ENCODE measurements around the gene MEN1.

MEN1 gene

DNA sequence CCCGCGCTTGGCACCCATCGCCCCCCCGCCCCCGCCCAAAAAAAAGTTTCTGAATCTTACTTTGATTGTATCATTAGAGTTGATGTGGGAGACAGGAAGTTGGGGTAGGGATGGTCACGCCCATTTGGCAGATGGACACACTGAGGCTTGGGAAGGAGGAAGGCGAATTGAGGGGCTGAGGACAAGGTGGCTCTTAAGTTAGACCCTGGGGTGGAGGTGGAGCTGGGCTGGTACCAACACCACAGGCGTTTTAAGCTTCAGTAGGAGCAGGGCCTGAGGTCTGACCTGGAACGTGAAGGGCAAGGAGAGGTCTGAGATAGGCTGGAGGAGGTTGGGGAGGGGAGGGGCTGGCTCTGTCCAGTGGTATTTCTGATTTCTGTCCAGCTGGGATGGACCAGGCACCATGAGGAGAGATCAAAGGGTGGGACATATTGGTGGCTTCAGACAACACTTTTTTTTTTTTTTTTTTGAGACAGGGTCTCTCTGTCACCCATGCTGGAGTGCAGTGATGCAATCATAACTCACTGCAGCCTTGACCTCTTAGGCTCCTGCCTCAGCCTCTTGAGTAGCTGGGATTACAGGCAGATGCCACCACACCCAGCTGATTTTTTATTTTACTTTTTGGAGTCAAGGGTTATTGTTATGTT, 34.9 kb upstream of the MEN1 start:
- DNase-seq: no peak

DNA sequence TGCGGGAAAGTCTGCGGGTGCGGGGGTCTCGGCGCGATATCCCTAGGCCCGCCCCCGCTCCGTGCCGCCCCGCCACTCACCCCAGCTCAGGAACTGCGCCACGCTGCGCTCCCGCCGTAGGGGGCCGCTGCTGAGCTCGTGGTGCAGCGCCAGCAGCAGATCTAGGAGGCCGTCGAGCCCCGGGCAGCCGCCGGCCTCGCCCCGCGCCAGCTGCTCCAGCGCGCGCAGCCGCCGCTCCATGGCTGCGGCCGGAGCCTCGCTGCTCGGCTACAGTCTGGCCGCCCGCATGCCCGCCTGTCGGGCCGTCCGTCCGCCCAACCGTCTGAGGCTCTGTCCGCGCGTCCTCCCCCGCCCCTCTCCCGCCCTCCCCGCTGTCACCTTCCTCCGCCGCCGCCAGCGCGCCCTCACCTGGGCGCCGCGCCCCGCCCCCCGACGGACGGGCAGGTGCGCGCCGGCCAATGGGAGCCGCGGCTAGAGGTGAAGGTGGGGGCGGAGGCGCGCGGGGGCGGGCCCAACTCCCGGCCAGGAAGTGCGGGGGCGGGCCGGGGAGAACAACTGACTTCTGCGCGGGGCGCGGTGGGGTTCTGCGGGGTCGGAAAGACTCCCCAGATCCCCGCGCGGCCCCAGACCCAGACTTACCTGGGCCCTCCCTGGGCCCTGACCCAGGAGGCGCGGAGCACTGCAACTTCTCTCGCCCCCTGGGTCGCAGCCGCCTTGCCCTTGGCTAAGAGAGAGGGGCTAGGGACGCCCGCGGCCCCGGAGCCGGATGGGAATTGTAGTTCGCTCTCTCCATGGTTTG, 34.2 kb upstream of the MEN1 start, which contains the start of gene CDC42BPG:
Gene CDC42BPG, minus strand, starts transcription at position 324 of the 799 bp plus-strand sequence. Its CDS starts 84 bp downstream, at position 240.
- peak; percentile 88 for DNase-seq

DNA sequence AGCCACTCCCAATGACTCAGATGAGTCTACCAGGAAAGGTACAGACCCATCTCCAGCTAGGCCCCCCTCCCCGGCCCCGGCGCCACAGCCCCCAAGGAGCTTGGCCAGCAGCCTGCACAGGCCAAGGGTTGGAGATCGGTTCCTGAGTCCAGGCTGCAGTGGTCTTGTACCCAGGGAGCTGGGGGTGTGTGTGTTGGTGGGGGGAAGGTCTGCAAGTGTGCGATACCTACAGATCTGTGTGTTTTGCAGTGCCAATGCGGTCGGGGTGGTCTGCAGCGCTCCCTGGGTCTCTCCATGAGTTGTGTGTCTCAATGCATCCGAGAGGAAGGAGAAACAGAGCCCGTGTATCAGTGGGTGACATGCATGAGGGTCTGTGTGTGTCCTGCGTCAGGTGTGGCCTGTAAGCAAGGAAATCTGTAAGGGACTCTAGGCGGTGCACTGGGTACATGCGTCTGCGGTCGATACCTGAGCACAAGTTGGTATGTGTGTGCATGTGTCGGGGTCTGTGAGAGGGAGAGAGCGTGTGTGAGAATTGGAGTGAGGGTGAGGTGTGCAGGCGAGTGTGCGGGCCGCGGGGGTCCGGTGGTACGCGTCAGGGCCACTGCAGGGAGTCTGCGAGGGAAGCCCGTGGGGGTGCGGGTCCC, 33.5 kb upstream of the MEN1 start:
- no peak for DNase-seq

DNA sequence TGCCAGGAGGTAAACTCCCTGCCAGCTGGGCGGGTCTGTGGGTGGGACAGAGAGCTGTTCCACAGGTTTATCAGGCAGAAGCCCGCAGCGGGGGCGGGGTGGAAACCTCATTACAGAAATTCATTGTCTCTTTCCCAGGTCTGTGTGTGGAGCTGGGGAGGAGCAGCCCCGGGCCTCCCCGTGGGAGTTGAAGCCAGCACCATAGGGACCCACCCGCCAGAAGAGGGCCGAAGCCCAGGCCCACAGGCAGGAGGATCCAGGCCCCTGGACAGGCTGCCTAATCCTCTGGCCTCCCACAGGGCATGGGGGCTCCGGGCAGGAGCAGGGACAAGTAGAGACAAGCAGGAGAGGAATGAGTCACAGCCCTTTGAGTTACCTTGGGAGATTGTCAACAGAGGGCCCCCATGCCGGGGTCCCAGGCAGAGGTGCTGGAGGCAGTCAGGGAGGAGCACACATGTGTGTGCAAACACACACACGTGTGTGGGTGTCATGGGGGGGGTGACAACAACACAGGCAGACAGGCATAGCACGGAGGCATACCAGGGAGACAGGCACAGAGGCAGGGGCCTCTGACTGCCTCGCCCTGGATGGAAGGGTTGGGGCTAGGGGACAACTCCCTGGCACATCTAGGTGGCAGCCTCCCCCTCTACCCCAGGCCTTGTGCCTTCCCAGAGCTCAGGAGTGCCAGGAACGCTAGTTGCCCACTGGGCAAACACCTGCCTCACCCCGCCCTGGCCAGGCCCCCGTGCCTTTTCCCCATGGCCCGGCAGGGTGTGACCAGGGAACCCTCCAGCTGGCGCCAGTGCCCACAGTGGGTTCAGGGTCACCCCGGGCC, 32.7 kb upstream of the MEN1 start:
- DNase-seq: no peak

DNA sequence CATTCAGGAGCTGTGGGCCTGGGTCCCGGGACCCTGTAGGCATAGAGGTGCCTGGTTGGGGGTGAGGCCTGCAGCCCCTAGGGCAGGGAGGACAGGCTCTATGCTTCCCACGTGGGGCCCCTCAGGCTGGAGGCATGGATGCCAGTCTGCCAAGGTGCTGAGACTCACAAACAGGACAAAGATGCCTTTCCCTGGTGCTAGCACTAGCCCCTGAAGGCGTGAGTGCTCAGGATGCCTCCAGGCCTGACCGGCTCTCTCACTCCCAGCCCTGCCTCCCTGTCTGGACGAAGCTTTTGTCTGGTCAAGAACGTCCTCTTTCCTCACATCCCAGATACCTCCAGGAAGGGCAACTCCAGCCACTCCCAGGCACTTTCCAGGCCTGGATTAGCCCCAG, 32.0 kb upstream of the MEN1 start:
- DNase-seq: no peak

DNA sequence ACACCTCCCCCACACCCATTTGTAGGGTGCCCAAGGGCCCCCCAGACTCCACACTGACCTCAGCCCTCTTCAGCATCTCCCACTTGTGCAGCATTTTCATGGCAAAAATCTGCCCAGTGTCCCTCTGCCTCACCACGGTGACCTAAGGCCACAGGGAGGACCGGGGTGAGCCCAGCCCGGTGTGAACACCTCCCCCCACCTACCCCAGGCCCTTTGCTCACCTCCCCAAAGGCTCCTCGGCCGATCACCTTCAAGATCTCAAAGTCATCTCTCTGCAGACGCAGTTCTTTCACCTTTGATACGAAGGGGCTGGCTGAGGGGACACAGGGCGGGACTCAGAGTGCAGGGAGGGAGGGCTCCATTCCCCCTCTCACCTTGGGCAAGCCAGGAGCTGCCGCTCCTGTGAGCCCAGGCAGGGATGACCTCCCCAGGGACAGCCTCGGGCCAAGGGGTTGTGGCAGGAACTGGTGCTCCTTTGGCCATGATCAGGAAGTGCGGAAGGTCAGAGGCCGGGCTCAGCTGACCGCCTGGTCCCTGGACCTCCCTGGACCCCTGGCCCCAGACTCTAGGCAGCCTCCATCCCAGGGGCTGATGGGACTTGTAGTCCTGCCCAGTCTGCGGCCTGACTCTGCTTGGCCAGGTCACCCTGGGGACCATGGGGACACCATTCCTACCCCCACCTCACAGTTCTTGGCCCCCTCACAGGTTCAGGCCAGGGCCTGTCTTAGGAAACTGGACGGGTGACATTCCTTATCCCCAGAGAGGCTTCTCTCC, 31.4 kb upstream of the MEN1 start:
- no peak for DNase-seq

DNA sequence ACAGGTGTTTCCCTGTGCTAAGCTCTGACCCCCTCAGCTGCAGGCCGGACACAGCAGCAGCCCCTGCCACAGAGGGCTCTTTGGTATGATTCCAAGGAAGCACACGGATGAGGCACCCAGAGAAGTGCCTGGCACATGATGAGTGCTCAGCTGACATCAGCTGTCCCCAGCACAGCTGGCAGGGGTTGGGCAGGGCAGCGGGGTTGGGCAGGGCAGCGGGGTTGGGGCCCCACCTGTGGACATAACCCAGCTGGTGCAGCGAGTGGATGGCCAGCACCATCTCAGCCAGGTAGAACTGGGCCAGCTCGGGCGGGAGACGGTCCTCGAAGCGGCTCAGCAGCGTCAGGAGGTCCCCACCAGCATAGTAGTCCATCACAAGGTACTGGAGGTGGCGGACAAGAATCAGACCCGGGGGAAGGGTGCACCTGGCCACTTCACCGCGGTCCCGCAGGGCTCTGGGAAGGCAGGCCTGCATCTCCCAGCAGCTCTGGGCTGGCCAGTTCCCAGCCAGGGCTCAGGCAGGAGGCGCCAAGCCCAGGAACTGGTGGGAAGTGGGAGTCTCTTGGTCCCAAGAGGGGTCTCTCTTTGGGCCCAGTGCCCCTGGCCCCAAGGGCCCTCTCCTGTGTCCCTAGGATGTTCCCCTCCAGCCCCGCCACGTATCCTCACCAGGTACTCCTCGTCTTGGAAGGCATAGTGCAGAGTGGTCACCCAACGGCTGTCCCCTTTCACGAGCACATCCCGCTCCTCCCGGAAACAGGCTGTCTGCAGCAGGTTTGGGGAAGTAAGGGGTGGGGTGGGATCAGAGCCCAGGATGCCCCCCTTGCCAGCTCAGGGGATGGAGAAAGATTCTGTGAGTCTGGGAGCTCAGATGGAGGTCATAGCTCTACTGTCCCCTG, 29.8 kb upstream of the MEN1 start:
- DNase-seq: no peak

DNA sequence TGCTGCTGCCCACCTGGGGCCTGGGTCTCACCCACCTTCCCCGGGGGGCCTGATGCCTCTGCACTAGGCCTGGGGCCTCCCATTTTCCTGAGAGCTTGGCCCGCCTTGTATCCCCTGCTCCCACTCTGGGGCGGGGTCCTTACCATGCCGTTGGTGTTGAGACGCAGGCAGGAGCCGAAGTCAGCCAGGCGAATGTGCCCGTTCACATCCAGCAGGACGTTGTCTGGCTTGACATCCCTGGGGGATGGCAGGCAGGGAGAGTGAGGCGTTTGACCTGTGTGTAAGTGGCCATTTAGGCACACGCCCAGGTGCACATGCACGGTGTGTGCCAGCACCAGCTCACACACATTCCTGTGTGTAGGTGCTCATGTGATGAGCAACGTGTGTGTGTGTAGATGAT, 29.0 kb upstream of the MEN1 start:
- no peak for DNase-seq

DNA sequence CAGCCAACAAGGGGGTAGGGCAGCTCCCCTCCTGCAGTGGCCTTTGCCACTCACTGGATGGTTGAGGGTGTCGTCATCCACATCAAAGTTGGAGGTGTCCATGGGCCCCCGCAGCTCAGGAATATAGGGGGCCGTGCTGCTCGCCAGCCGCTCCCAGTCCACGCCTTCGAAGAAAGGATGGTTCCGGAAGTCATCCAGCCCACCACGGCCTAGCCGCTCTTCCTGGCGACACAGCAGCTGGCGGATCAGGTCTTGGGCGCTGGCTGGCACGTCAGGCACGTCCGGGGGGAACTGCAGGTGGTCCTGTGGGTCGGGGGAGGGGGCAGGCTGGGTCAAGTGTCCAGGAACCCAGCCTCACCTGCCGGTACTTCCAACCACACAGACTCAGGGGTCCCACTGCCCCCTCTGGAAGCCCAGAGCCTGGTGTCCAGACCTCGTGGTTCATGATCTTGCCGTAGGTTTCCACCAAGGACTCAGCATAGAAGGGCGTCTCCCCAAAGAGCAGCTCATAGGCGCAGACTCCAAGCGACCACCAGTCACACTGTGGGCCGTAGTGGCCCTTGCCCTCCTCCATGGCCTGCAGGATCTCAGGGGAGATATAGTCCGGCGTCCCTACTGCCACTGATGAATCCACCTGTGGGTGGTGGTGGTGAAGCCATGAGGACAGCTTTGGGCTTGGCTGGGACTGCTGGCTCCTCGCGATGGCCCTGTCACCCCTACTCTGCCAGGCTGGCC, 28.4 kb upstream of the MEN1 start:
- DNase-seq: no peak

DNA sequence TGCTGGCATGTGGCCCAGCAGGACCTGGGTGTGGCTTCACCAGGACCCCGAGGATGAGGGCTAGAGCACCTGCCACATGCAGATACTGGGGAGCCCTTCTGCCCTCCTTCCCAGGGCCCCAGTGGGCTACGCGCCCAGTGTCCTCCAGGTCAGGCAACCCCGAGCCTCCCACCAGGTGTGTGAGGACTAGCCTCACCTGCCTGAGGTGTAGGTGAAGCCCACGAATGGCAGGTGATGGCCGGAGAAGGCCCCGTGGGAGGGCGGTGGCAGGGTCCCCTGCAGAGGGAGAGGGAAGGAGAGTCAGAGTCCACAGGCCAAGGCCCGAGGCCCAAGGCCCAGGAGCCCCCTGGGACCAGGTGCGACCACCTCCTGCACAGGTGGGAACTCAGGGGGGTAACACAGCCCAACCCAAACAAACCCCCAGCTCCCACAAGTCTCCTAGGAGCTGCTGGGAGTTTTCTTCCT, 27.6 kb upstream of the MEN1 start:
- no peak for DNase-seq

DNA sequence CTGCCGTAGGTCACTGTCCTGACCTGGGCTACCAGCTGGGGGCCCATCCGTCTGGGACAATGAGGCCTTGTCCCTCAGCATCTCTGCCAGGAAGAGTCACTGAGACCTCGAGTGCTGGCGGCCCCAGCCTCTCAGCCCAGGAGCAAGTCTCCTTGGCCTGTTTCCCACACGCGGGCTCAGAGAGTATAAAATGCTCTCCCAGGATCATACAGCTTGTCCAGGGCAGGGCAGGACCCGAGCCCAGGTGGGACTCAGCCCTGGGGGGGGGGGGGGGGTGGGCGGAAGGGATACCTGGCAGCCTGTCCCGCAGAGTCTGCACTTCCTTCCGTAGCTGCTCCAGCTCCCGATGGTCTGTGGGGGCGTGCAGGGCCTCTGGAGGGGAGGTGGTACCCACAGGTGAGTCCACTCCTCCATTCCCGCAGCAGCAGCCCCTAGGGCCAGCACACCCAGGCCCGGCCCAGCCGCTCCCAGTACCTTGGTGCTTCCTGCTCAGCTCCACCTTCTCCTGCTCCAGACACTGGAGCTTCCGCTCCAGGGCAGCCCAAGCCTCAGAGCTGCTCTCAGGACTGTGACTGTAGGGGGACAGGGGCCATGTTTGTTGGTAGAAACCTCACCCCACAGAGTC, 26.2 kb upstream of the MEN1 start:
- DNase-seq: no peak

DNA sequence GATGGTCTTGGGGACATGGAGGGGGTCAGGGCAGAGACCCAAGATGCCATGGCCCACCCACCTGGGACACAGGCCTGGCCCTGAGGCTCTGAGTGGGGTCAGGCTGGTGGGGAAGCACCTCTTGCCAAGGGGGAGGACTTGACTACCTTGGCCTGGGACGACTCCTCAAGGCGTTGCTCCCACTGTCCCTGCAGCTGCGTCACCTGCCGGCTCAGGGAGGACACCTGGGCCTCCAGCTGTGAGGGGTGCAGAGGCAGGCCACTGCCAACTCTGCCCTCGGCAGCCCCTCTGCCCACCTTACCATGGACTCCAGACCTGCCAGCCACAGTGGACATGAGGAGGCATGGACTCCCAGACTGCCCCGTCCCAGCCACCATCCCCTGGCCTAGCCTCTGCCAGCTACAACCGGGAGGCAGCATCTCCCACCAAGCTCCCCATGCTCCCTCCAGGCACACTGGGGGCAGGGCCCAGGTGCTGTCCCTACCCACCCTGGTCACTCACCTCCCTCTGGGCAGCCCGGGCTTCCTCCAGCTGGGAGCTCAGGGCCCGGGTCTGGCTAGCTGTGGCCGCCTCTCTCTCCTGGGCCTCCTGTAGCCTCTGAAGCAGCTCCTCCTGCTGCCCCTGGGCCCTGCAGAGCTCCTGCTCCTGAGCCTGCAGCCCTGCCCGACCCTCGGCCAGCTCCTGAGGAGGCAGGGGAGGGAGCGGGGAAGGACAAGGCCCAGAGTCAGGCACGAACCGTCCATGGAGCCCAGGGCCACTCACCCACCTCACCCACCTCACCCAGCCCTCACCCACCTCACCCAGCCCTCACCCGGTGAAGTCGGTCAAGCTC, 25.5 kb upstream of the MEN1 start:
- no peak for DNase-seq

DNA sequence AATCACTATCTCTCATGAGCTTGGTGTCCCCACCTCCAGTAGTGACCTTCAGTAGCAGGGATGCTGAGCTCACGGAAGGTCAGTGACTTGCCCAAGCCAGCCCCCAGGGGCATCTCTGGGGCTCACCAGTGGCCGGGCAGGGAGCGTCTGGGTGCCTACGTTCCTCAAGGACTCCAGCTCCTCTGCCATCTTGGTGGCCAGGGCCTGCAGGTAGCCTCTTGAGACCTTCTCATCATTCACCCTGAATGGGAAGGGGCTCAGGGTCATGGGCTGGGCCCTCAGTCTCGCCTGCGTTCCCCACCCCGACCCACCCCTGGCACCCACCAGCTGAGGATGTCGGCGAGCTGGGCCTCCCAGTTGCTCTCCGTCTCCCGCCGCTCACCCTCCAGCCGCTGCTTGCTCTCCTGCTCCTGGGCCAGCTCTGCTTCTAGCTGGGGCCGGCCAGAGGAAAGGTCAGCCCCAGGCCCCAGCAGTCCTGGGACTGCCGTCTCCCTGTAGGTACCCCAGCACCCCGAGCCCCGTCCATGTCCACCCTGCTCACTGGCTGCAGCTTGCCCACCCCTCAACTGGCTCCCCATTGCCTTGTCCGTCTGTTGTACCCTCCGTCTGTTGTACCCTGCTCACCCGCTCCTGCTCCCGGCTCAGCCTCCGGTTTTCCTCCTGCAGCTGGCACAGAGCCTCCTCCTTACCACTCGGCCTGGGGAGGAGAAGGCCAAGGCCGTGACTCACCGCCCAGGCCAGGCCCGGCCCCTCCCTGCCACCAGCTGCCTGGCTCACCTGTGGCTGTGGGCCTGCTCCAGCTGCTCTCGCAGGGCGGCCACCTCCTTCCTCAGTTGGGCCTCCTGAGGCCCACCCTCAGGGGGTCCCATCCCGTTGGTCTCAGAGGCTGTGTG, 24.6 kb upstream of the MEN1 start:
- DNase-seq: no peak

DNA sequence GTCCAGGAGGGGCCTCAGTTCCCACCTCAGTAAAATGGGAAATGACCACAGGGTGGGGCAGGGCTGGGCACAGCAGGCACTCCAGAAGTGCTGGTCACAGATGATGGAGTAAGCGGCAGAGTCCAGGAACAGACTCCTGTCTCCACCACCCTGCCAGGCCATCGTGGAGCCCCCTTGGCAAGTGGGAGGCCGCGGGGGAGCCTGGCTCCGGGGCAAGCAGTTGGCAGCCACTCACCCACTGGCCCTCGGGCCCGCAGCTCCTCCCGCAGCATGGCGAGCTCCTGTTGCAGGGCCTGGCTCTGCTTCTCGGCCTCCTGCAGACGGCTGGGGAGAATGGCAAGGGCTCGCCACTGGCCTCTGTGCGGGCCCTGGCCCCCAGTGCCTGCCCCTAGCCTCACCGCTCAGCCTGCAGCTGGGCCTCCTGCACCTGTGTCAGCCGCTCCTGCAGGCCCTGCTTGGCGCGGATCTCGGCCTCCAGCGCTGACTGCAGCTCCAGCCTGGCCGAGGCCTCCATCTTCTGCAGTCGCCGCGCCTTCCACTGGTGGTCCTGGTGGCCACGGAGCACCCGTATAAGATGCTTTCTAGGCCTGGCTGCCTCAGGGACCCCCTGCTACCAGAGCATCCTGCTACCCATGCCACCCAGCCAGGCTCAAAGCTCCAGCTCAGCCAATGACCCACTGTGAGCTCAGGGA, 23.8 kb upstream of the MEN1 start:
- no peak for DNase-seq

DNA sequence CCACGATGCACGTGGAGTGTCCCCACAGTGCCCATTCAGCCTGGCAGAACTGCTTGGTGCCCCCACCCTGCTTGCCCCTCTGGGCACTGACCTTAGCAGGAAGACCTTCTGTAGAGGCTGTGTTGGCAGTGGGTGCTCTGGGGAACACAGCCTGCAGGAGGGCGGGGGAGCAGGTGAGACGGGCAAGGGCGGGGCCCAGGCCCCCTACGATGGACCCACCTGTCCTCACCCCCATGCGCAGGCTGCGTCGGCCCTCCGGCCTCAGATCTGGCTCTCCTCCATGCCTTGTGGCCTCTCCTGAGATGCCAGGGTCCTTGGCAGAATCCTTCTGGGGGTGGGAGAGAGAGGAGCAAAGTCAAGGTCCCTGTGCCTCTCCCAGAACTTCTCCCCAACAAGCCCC, 23.2 kb upstream of the MEN1 start:
- no peak for DNase-seq

DNA sequence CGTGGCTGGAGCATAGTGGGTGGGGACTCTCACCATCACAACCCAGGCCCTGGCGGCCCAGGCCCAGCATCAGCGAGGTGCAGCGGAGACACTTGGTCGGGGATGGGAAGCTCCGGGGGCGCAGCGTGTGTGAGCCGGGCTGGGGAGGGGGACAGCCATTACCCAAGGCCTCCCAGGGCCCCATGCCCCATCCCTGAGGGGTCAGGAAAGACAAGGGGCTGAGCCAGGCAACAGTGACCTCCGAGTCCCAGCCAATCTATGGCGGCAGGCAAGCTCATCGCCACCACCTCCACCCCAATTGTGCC, 22.8 kb upstream of the MEN1 start:
- no peak for DNase-seq

DNA sequence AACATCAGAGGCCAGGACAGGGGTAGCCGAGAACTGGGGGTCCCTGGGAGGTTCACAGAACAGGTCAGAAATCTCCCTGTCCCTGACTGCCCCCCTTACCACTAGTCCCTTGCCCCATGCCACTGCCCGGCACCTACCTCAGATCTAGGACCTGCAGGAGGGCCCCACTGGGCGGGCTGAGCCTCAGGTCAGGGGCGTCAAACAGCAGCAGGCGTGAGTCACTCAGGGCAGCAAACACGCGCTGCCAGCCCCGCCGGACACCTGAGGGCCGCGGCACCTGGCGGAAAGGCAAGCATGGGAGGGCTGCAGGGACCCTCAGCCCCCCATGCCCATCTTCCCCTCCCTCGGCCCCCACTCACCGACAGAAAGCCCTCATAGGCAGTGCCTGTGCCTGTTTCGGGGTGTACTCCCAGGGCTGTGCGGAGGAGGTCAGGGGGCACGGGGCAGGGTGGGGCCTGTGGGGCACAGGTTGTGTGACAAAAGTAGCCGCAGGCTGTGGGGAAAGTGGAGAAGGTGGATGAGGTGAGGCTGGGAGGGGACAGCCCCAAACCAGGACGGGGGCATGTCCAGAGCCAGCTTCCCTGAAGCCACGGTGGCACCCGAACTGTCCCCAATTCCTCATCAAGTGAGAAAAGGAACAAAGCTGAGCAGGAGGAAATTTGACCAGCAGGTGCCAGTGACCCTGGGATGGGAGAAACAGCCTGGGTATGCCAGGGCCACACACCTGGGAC, 22.3 kb upstream of the MEN1 start:
- no peak for DNase-seq

Data from CD4-positive, alpha-beta T cell treated with Interleukin-6 for 4 hours (primary cell).